CD4-positive, alpha-beta T cell treated with Interleukin-21 for 1 hour (primary cell): ENCODE measurements around the gene CYP2J2.
"Not testable (repeated sequence)": the region's sequence is repeated elsewhere in the genome, so short reads cannot be mapped to it uniquely, and the experiment has no call there.

ENCODE experiments used
- DNase-seq: peaks from one replicate; pipeline ENCODE4 v3.0.0-alpha.2; 2020

CYP2J2 gene

DNA sequence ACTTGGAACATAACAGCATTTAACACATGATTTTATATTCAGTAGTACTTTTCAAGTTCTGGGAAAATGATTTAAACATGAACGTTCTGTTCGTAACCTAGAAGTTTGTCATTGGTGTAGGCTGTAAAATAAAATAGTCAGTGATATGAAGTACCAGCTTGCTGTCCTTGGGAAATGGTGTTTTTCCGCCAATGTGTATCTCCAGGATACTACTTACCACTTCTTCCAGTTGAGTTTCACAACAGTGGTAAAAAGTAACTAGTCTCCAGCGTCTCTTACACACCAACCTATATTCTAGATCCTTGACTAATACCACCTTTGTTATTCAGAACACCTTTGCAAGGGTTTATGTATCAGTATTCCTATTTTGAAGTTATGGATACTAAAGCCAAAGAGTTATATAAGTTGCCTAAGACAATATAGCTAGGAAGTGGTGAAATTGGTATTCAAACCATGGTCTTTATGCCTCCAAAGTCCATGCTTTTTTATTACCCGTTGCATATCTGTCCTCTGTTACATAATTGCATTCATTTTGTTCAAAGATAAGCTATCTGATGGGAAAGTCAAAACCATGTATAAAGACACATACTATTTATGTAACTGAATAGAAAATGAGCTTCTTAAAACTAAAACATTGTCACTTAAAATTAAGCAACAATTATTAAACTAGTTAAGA is 68.8 kb downstream of the CYP2J2 start:
- DNase-seq: no peak

DNA sequence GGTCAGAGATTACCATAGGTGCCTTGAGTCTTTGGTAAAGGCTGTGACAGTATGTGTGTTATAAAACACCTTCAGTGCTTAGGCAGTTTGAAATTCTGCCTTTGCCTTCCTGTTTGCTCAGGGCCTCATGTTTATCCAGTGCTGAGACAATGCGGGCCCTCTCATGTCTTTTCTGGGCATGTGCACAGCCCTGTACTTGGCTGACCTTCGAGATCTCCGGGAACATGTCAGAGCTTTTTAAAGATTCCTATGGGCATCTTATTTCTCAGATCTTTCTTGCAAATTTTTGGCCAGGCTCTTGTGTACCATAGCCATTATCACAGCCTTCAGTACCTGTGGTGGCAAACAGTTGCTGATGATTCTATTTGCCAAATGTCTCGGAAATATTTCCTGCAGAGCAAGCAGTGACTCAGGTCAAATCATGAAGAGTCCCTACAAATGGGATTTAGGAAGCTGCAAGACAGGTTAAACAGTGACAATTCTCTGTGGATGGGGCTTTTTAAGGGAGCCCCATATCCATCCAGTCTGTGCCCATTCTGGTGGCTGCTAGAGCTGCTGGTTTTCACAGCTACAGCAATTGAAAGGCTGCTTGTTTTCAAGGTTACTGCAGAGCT is 69.7 kb downstream of the CYP2J2 start:
- no peak for DNase-seq

DNA sequence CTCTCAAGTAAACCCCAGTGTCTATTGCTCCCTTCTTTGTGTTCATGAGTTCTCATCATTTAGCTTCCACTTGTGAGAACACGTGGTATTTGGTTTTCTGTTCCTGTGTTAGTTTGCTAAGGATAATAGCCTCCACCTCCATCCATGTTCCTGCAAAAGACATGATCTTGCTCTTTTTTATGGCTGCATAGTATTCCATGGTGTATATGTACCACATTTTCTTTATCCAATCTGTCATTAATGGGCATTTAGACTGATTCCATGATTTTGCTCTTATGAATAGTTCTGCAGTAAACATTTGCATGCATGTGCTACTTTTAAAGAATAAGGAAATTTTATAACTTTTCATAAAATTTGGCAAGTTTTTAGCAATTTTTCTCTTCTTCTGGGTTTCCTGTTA is 71.3 kb downstream of the CYP2J2 start:
- DNase-seq: not testable (repeated sequence)

DNA sequence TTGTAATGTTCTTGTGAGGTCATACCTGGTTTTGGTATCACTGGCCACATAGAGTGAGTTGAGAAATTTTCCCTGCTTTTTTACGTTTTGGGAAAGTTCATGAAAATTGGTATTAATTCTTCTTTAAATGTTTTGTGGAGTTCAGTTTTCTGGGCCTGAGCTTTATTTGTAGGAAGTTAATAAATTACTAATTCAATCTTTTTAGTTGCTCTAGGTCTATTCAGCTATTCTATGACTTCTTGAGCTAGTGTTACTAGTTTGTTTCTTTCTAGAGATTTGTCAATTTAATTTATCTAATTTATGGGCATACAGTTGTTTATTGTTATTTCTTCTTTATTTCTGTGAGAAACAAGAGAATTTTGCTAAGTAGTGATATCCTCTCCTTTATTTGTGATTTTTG is 74.5 kb downstream of the CYP2J2 start:
- DNase-seq: no peak

DNA sequence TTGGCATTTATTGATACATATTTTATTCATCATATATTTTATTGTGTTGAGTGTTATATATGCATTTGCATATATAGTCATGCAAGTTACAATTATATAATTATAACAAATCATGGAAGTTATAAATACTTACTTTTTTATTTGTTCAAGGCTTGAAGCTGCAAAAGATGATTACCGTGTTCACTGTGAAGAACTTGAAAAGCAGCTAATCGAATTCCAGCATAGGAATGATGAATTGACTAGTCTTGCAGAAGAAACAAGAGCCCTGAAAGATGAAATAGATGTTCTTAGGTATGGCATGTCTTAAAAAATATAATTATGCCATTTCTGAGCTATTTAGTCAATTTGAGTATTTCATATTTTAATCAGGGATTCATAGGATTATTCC is 79.7 kb downstream of the CYP2J2 start:
- no peak for DNase-seq

DNA sequence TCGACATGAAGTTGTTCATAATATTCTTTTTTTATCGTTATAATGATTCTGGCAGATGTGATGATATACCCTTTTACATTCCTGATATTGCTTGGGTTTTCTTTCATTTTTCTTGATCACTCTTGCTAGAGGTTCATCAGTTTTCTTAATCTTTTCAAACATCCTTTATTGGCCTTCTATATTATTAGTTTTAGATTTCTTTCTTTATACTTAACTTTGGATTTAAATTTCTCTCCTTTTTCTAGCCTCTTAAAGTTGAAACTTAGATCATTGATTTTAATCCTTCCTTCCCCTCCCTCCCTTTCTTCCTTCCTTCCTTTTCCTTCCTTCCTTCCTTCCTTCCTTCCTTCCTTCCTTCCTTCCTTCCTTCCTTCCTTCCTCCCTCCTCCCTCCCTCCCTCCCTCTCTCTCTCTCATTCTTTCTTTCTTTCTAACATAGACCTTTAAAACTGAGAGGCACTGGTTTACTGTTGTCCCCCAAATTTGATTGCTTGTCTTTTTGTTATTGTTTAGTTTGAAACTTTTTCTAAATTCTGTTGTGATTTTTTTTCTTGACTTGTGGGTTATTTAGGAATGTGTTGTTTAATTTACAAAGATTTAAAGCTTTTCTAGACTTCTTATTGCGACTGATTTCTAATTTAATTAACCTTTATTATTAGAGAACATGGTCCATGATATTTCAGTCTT is 80.2 kb downstream of the CYP2J2 start:
- no peak for DNase-seq

DNA sequence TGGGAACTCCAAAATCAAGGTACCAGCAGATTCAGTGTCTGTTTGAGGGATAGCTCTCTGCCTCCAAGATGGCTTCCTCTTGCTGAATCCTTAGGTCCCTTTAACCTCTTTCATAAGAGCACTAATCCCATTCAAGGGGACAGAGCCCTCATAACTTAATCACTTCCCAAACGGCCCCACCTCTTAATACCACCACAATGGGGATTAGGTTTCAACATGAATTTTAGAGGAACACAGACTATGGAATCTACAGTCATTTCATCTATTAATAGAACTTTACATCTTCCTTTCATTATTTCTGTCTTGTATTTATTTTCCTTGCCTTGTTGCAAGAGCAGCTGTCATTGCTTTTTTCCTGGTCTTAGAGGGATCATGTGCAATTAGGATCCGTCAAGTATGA is 81.5 kb downstream of the CYP2J2 start:
- no peak for DNase-seq
